ENCODE data around the gene REX1BD.

DNA sequence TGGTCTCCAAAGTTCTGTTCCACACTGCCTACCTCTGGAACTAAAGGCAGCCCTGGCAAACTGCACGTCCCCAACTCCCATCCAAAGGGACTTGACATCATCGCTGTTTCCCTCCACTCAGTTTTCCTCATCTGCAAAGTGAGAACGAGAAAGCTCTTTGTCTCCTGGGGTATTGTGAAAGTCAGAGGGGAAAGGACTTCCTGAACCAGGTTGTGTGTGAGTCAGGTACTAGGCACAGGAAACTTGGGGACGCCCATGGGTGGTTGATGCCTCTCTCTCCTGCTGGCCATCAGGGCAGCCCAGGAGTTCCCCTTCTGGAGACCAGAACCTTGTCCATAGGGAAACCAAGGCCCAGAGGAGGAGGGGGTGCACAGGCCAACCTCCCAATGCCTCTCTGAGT, 13.3 kb downstream of the REX1BD start:
- TF ChIP-seq, protein P1, sequence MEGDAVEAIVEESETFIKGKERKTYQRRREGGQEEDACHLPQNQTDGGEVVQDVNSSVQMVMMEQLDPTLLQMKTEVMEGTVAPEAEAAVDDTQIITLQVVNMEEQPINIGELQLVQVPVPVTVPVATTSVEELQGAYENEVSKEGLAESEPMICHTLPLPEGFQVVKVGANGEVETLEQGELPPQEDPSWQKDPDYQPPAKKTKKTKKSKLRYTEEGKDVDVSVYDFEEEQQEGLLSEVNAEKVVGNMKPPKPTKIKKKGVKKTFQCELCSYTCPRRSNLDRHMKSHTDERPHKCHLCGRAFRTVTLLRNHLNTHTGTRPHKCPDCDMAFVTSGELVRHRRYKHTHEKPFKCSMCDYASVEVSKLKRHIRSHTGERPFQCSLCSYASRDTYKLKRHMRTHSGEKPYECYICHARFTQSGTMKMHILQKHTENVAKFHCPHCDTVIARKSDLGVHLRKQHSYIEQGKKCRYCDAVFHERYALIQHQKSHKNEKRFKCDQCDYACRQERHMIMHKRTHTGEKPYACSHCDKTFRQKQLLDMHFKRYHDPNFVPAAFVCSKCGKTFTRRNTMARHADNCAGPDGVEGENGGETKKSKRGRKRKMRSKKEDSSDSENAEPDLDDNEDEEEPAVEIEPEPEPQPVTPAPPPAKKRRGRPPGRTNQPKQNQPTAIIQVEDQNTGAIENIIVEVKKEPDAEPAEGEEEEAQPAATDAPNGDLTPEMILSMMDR (conservative IDR thresholded peaks at IDR 0.05; ENCODE audit: low read length), result no peak
- TF ChIP-seq EZH2phosphoT487 (IDR thresholded peaks at IDR 0.05; ENCODE audit: borderline replicate concordance), result no peak
